Astrocyte (in vitro differentiated cells and primary cell): ENCODE measurements around the gene PLD1. TPM values are rescaled to one million over a fixed set of nuclear protein-coding genes. Genes with fewer than 3 reads are reported as not detected.

Experiments used
- DNase-seq: peaks from one replicate; pipeline ENCODE4 v3.0.0-alpha.2; 2010; ENCODE audit warnings: low read depth
- FAIRE-seq: peaks from 2 replicates; lab custom pipeline; 2011; peaks lifted over from hg19 to GRCh38; lab: Jason Lieb, UNC
- H2AFZ ChIP-seq: 2 replicates; pipeline ENCODE4 v1.6.0; 2012; ENCODE audit warnings: low read depth, low read length, inconsistent platforms
- H3K27ac ChIP-seq: 2 replicates; pipeline ENCODE4 v1.5.1; 2011; ENCODE audit warnings: low read depth, low read length, inconsistent platforms
- H3K27me3 ChIP-seq: 2 replicates; pipeline ENCODE4 v1.6.0; 2011; ENCODE audit warnings: low read length, inconsistent platforms; ENCODE audit not compliant: insufficient read depth
- H3K36me3 ChIP-seq: 2 replicates; pipeline ENCODE4 v1.5.1; 2011; ENCODE audit warnings: low read length, inconsistent platforms; ENCODE audit not compliant: insufficient read depth
- H3K4me1 ChIP-seq: 2 replicates; pipeline ENCODE4 v1.5.1; 2011; ENCODE audit warnings: low read length, inconsistent platforms; ENCODE audit not compliant: insufficient read depth
- H3K4me2 ChIP-seq: 2 replicates; pipeline ENCODE4 v1.6.0; 2012; ENCODE audit warnings: low read length, inconsistent platforms
- H3K4me3 ChIP-seq: 2 replicates; pipeline ENCODE4 v1.5.1; 2011; ENCODE audit warnings: low read depth, mild to moderate bottlenecking, low read length, inconsistent platforms; ENCODE audit not compliant: insufficient read depth
- H3K79me2 ChIP-seq: 2 replicates; pipeline ENCODE4 v1.6.0; 2012; ENCODE audit warnings: mild to moderate bottlenecking, low read length, inconsistent platforms; ENCODE audit not compliant: insufficient read depth
- H3K9ac ChIP-seq: 2 replicates; pipeline ENCODE4 v1.6.0; 2012; ENCODE audit warnings: mild to moderate bottlenecking, low read length, inconsistent platforms
- H3K9me3 ChIP-seq: 2 replicates; pipeline ENCODE4 v1.5.1; 2012; ENCODE audit warnings: low read depth, mild to moderate bottlenecking, low read length, inconsistent platforms; ENCODE audit not compliant: insufficient read depth
- H4K20me1 ChIP-seq: 2 replicates; pipeline ENCODE4 v1.6.0; 2012; ENCODE audit warnings: low read length, inconsistent platforms; ENCODE audit not compliant: insufficient read depth
- H3K27ac Mint-ChIP-seq: one replicate; pipeline ENCODE4 v1.8.0; 2021; ENCODE audit warnings: mild to moderate bottlenecking, mixed read lengths; ENCODE audit not compliant: unreplicated experiment
- H3K27me3 Mint-ChIP-seq: one replicate; pipeline ENCODE4 v1.8.0; 2021; ENCODE audit warnings: low read depth, mixed read lengths; ENCODE audit not compliant: unreplicated experiment
- H3K36me3 Mint-ChIP-seq: one replicate; pipeline ENCODE4 v1.8.0; 2021; ENCODE audit warnings: low read depth, mixed read lengths; ENCODE audit not compliant: unreplicated experiment
- H3K4me1 Mint-ChIP-seq: one replicate; pipeline ENCODE4 v1.8.0; 2021; ENCODE audit warnings: low read depth, mixed read lengths; ENCODE audit not compliant: unreplicated experiment
- H3K4me3 Mint-ChIP-seq: one replicate; pipeline ENCODE4 v1.8.0; 2021; ENCODE audit warnings: mild to moderate bottlenecking, moderate library complexity, mixed read lengths; ENCODE audit not compliant: unreplicated experiment
- H3K9me3 Mint-ChIP-seq: one replicate; pipeline ENCODE4 v1.8.0; 2021; ENCODE audit warnings: mild to moderate bottlenecking, mixed read lengths; ENCODE audit not compliant: unreplicated experiment
- CTCF ChIP-seq: IDR thresholded peaks from 2 replicates; pipeline ENCODE4 v1.5.1; 2011; ENCODE audit warnings: low read depth, mild to moderate bottlenecking, inconsistent platforms, low read length, moderate library complexity; ENCODE audit not compliant: insufficient read depth
- EZH2 ChIP-seq: IDR thresholded peaks from 2 replicates; pipeline ENCODE4 v1.6.1; 2012; ENCODE audit warnings: mild to moderate bottlenecking, low read length, inconsistent platforms; ENCODE audit not compliant: insufficient read depth
- total RNA-seq: library from RNA; stranded (reverse); gene quantifications from 2 replicates; pipeline ENCODE4 v1.2.1, GENCODE V29; 2021

The PLD1 gene
- total RNA-seq, 1 donor from 2014 or later, result 21.5 TPM

- Histone ChIP-seq H4K20me1 (no peaks in the 10 kb centered on the region), H3K4me2 (no peak overlapping the region), H3K4me3 (no peak overlapping the region), H3K79me2 (no peaks in the 10 kb centered on the region), H3K9ac (no peak overlapping the region), H3K36me3 (no peaks in the 10 kb centered on the region), H2AFZ (no peak overlapping the region), H3K9me3 (no peaks in the 10 kb centered on the region), H3K27me3 (no peaks in the 10 kb centered on the region), H3K27ac (no peak overlapping the region), H3K4me1 (no peaks in the 10 kb centered on the region)
- peaks cover 20% of the 10 kb centered on the region for H3K36me3 Mint-ChIP-seq
- H3K27me3 Mint-ChIP-seq, result no peaks in the 10 kb centered on the region
- no peaks in the 10 kb centered on the region for H3K9me3 Mint-ChIP-seq
- no peak overlapping the region for H3K4me3 Mint-ChIP-seq
- no peaks in the 10 kb centered on the region for H3K4me1 Mint-ChIP-seq
- DNase-seq, result no peak
- no peak overlapping the region for H3K27ac Mint-ChIP-seq
- TF ChIP-seq EZH2, result no peak
- TF ChIP-seq CTCF, result no peak
- no peak for FAIRE-seq
Measured at GRCh38 chr3:171672124-171672523, 138.2 kb downstream of the PLD1 start.

GRCh38 chr3:171671709-171672108 lies 138.6 kb downstream of the PLD1 start:
- DNase-seq (no peak), FAIRE-seq (no peak)
- no peak overlapping the region for H3K4me2 ChIP-seq
- H3K9ac ChIP-seq, result no peak overlapping the region
- no peak overlapping the region for H3K27ac Mint-ChIP-seq
- no peaks in the 10 kb centered on the region for H3K9me3 ChIP-seq
- no peaks in the 10 kb centered on the region for H3K4me1 ChIP-seq
- no peak overlapping the region for H2AFZ ChIP-seq
- no peak overlapping the region for H3K4me3 ChIP-seq
- H3K4me1 Mint-ChIP-seq, result no peaks in the 10 kb centered on the region
- no peaks in the 10 kb centered on the region for H3K27me3 ChIP-seq
- no peaks in the 10 kb centered on the region for H3K79me2 ChIP-seq
- H3K36me3 ChIP-seq, result no peaks in the 10 kb centered on the region
- H4K20me1 ChIP-seq, result no peaks in the 10 kb centered on the region
- H3K9me3 Mint-ChIP-seq, result no peaks in the 10 kb centered on the region
- H3K27me3 Mint-ChIP-seq, result no peaks in the 10 kb centered on the region
- H3K36me3 Mint-ChIP-seq, result peaks cover 23% of the 10 kb centered on the region
- TF ChIP-seq CTCF (no peak), EZH2 (no peak)
- H3K4me3 Mint-ChIP-seq, result no peak overlapping the region
- no peak overlapping the region for H3K27ac ChIP-seq

GRCh38 chr3:171666516-171666915 lies 143.8 kb downstream of the PLD1 start:
- H3K4me3 Mint-ChIP-seq, result no peak overlapping the region
- H3K4me1 Mint-ChIP-seq, result no peaks in the 10 kb centered on the region
- no peaks in the 10 kb centered on the region for H3K79me2 ChIP-seq
- H3K36me3 ChIP-seq, result no peaks in the 10 kb centered on the region
- no peaks in the 10 kb centered on the region for H3K27me3 ChIP-seq
- DNase-seq, result no peak
- peaks cover 24% of the 10 kb centered on the region for H3K36me3 Mint-ChIP-seq
- TF ChIP-seq EZH2, result no peak
- TF ChIP-seq CTCF, result no peak
- H4K20me1 ChIP-seq, result no peaks in the 10 kb centered on the region
- H3K27ac Mint-ChIP-seq, result no peak overlapping the region
- H3K9me3 ChIP-seq, result no peaks in the 10 kb centered on the region
- no peak for FAIRE-seq
- H3K9ac ChIP-seq, result no peak overlapping the region
- H3K27ac ChIP-seq, result no peak overlapping the region
- no peak overlapping the region for H2AFZ ChIP-seq
- H3K4me1 ChIP-seq, result no peaks in the 10 kb centered on the region
- peaks cover 2% of the 10 kb centered on the region for H3K9me3 Mint-ChIP-seq
- no peak overlapping the region for H3K4me3 ChIP-seq
- no peak overlapping the region for H3K4me2 ChIP-seq
- no peaks in the 10 kb centered on the region for H3K27me3 Mint-ChIP-seq
